ENCODE results near the gene NPRL2.

The NPRL2 gene

DNA sequence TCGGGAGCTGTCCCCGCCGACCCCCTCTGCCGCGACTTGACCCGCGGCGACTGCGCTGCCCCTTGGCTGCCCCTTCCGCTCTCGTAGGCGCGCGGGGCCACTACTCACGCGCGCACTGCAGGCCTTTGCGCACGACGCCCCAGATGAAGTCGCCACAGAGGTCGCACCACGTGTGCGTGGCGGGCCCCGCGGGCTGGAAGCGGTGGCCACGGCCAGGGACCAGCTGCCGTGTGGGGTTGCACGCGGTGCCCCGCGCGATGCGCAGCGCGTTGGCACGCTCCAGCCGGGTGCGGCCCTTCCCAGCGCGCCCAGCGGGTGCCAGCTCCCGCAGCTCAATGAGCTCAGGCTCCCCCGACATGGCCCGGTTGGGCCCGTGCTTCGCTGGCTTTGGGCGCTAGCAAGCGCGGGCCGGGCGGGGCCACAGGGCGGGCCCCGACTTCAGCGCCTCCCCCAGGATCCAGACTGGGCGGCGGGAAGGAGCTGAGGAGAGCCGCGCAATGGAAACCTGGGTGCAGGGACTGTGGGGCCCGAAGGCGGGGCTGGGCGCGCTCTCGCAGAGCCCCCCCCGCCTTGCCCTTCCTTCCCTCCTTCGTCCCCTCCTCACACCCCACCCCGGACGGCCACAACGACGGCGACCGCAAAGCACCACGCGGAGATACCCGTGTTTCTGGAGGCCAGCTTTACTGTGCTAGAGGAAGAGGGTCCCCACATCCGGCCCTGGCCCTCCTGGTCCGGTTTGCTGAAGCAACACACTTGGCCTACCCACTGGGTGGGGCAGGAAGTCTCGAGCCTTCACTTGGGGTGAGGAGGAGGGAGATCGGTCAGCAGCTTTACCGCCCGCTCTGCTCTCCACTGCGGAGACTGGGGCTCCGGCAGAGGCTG is 9.9 kb downstream of the NPRL2 start, which contains the start of gene RASSF1:
Gene RASSF1, minus strand, starts transcription at position 389 of the 882 bp plus-strand sequence. Its CDS starts 31 bp downstream, at position 358.
- H3K9ac ChIP-seq (ENCODE audit: low read length): peak within 1 kb of the TSS; percentile 69
- no peaks in the 10 kb centered on the region for H3K36me3 ChIP-seq (ENCODE audit: control insufficient read depth, insufficient read depth, low read length)
- no peaks in the 10 kb centered on the region for H3K27me3 ChIP-seq (ENCODE audit: control insufficient read depth, insufficient read depth, low read length)
- peak within 1 kb of the TSS; percentile 76 for H3K4me3 ChIP-seq (ENCODE audit: low read length)
- H3K27ac ChIP-seq (ENCODE audit: low read depth, low read length): peak within 1 kb of the TSS; percentile 67
- peaks cover 7% of the 10 kb centered on the region for H3K4me1 ChIP-seq (ENCODE audit: control insufficient read depth, insufficient read depth, low read length)

DNA sequence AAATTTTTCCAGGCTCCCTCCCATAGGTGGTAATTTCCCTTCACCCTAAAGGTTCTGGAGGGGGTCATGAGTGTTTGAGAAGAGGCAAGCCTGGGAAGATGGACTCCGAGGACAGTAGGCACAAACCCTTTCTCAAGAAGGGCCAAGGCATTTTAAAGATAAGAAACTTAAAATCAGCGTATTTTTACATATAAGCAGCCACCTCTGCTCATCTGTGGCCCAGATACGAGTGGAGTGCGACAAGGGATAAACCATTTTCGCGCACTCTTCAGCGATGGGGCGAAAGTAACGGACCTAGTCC is 10.5 kb downstream of the NPRL2 start:
- Histone ChIP-seq H3K4me1 (ENCODE audit: control insufficient read depth, insufficient read depth, low read length) (peaks cover 7% of the 10 kb centered on the region), H3K36me3 (ENCODE audit: control insufficient read depth, insufficient read depth, low read length) (no peaks in the 10 kb centered on the region), H3K27me3 (ENCODE audit: control insufficient read depth, insufficient read depth, low read length) (no peaks in the 10 kb centered on the region), H3K4me3 (ENCODE audit: low read length) (peak overlapping the region; percentile 76), H3K27ac (ENCODE audit: low read depth, low read length) (peak overlapping the region; percentile 67), H3K9ac (ENCODE audit: low read length) (peak overlapping the region; percentile 69)

DNA sequence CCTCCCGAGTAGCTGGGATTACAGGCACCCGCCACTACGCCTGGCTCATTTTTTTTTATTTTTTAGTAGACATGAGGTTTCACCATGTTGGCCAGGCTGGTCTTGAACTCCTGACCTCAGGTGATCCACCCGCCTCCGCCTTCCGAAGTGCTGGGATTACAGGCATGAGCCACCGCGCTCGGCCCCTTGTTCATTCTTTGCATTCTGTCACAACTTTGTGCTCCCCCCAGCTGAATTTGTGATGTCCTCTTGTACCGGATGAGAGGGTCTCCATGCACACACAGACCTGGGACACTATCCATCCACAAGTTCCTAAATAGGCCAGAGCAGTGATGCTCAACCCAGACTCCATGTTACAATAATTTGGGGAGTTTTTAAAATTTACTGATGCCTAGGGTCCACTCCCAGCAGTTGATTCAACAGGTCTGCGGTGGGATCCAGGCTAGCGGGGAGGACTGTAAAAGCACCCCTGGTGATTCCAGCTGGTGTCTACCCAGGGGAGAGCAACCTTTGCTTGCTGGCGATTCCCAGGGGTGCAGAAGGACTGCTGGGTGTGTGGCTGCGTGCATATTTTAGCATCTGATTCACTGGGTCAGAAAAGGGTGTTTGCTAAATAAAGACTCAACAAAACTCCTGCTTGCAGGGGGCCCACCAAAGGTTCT is 11.0 kb downstream of the NPRL2 start:
- Histone ChIP-seq H3K9ac (ENCODE audit: low read length) (peak overlapping the region; percentile 69), H3K4me1 (ENCODE audit: control insufficient read depth, insufficient read depth, low read length) (peaks cover 7% of the 10 kb centered on the region), H3K4me3 (ENCODE audit: low read length) (peak overlapping the region; percentile 76), H3K27me3 (ENCODE audit: control insufficient read depth, insufficient read depth, low read length) (no peaks in the 10 kb centered on the region), H3K27ac (ENCODE audit: low read depth, low read length) (peak overlapping the region; percentile 1), H3K36me3 (ENCODE audit: control insufficient read depth, insufficient read depth, low read length) (no peaks in the 10 kb centered on the region)

DNA sequence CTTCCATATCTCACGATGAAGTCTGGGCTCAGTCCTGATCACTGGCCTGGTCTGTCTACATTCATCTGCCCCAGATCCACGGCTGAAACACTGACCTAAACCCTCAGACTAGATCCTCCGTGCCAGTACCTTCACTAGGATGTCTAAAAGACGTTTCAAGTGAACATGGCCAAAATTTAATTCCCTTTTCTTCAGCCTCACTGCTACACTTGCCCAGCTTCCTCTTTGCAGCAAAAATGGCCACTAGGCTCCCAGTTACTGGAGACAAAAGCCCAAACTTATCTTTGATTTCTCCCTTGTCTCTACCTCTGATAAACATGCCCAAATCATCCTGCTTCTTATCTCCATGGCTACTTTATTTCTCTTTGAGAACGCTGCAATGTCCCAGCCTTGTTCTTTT is 11.6 kb downstream of the NPRL2 start:
- Histone ChIP-seq H3K4me3 (ENCODE audit: low read length) (peak overlapping the region; percentile 45), H3K27me3 (ENCODE audit: control insufficient read depth, insufficient read depth, low read length) (no peaks in the 10 kb centered on the region), H3K4me1 (ENCODE audit: control insufficient read depth, insufficient read depth, low read length) (peaks cover 7% of the 10 kb centered on the region), H3K27ac (ENCODE audit: low read depth, low read length) (peak overlapping the region; percentile 38), H3K9ac (ENCODE audit: low read length) (no peak overlapping the region), H3K36me3 (ENCODE audit: control insufficient read depth, insufficient read depth, low read length) (no peaks in the 10 kb centered on the region)

DNA sequence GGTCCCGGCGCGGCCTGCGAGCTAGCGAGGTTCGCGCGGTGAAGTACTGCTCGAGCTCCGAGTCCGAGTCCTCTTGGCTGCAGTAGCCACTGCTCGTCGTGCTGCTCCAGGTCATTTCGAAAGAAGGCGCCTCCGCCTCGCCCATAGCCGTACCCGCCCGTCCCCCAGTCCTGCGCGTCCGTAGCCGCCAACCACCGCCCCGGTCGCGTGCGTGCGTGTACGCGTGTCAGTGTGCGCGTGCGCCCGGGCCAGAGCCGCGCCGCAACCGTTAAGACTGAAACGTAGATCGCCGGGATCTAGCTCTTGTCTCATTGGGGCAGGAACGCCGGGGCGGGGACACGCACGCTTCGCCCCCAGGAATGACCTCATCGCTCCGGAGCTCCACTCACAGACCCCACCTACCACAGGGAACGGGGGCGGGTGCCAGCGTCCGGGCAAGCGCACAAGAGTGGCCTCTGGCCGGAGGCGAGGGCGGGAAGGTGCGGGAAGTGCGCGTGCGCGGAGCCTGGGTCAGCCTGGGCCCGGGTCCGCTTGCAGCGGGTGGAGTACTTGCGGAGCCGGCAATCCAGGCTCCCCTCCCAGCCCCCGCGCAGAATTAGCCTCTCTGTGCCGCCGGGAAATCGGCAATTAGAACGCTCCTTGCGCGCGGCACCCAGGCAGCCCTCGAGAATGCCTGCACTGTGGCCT is 13.3 kb downstream of the NPRL2 start:
- Histone ChIP-seq H3K4me3 (ENCODE audit: low read length) (peak overlapping the region; percentile 87), H3K9ac (ENCODE audit: low read length) (peak overlapping the region; percentile 85), H3K36me3 (ENCODE audit: control insufficient read depth, insufficient read depth, low read length) (no peaks in the 10 kb centered on the region), H3K4me1 (ENCODE audit: control insufficient read depth, insufficient read depth, low read length) (peaks cover 7% of the 10 kb centered on the region), H3K27me3 (ENCODE audit: control insufficient read depth, insufficient read depth, low read length) (no peaks in the 10 kb centered on the region), H3K27ac (ENCODE audit: low read depth, low read length) (peak overlapping the region; percentile 96)

DNA sequence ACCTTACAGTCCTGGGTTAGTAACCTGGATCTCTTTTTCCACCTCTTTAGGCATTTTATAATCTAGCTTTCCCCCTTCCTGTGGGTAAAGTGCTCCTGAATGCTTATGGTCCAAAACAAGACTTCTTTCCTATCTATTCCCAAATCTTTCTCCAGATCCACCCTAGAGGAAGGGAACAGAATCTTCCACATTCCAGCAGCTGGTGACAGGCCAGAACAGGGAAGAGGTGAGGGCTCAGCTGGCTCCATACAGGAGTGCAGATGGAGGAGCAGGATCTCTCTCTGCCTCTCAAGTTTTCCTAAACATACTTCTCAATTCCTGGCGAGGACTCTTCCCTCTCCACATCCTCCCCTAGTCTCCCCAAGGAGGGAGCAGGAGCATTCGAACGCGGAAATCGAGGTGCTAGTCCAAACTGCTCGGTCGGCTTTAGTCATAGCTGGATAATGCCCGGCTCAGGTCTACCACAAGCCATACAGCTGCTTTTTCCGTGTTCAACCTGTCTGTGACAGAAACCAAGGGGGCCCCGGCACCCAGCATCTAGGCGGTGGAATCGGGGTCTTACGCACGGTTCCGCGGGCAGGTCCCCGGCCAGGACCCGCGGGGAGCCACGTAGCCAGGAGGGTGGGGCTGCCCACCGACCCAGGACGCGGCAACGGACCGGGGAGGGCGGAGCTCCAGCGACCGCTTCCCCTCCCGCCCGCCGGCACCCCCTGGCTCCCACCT is 14.0 kb downstream of the NPRL2 start:
- Histone ChIP-seq H3K27me3 (ENCODE audit: control insufficient read depth, insufficient read depth, low read length) (no peaks in the 10 kb centered on the region), H3K9ac (ENCODE audit: low read length) (peak overlapping the region; percentile 85), H3K4me3 (ENCODE audit: low read length) (peak overlapping the region; percentile 87), H3K27ac (ENCODE audit: low read depth, low read length) (peak overlapping the region; percentile 96), H3K36me3 (ENCODE audit: control insufficient read depth, insufficient read depth, low read length) (no peaks in the 10 kb centered on the region), H3K4me1 (ENCODE audit: control insufficient read depth, insufficient read depth, low read length) (peaks cover 7% of the 10 kb centered on the region)

DNA sequence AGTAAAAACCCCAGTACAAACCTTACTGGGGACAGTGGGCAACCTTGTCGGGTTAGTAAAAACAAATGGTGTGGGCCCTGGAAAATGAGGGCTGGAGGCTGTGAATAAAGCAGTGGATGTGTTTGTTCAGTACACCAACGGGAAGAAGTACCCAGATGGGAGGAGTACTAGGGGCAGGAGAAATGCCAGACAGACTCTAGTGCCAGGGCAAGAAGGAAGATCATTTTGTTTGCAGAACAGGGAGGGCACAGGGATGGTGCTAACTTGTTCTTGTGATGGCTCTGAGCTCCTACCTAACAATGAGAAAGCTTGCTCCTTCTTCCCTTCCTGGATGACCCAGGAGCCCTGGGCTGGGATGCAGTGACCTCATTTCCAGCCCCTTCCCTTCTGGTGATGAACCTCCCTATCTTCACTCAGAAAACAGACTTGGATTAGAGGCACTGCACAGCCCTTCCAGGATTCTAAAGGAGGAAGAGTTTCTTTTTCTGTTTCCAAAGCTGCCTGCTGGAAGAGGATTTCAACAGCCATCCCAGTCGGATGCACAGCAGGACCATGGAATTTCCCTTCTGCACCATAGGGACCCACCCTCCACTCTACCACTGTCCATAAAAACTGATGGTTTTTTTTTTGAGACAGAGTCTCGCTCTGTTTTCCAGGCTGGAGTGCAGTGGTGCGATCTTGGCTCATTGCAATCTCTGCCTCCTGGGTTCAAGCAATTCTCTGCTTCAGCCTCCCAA is 16.1 kb downstream of the NPRL2 start:
- Histone ChIP-seq H3K4me3 (ENCODE audit: low read length) (no peak overlapping the region), H3K36me3 (ENCODE audit: control insufficient read depth, insufficient read depth, low read length) (peaks cover 6% of the 10 kb centered on the region), H3K9ac (ENCODE audit: low read length) (no peak overlapping the region), H3K27me3 (ENCODE audit: control insufficient read depth, insufficient read depth, low read length) (no peaks in the 10 kb centered on the region), H3K4me1 (ENCODE audit: control insufficient read depth, insufficient read depth, low read length) (peaks cover 3% of the 10 kb centered on the region), H3K27ac (ENCODE audit: low read depth, low read length) (no peak overlapping the region)

DNA sequence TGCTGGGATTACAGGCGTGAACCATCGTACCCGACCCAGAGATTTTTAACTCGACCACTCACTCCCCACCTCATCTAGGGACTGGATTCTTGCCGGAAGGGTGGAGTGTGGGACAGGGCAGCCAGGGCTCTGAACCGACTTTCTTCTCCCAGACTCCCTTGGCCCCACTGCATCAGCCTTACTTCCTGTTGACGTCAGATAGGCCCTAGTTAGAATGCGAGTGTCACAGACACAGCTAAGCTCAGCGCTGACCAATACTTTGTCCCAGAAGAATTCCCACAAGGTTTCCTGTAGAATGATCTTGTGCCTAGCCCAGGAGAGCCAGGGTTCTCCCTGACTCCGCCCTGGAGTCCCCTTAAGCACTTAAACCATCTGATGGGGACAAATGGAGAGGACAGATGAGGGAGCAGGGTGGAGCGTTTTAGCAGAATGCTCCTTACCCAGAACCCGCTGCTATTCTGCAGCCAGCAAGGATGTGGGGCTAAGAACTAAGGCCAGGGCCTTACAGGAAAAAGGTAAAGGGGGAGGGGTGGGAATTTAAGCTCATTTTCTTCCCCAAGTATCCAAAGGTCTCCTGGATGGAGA is 16.7 kb downstream of the NPRL2 start:
- no peaks in the 10 kb centered on the region for H3K27me3 ChIP-seq (ENCODE audit: control insufficient read depth, insufficient read depth, low read length)
- H3K4me1 ChIP-seq (ENCODE audit: control insufficient read depth, insufficient read depth, low read length): peaks cover 3% of the 10 kb centered on the region
- H3K27ac ChIP-seq (ENCODE audit: low read depth, low read length): no peak overlapping the region
- no peak overlapping the region for H3K9ac ChIP-seq (ENCODE audit: low read length)
- peaks cover 6% of the 10 kb centered on the region for H3K36me3 ChIP-seq (ENCODE audit: control insufficient read depth, insufficient read depth, low read length)
- no peak overlapping the region for H3K4me3 ChIP-seq (ENCODE audit: low read length)

DNA sequence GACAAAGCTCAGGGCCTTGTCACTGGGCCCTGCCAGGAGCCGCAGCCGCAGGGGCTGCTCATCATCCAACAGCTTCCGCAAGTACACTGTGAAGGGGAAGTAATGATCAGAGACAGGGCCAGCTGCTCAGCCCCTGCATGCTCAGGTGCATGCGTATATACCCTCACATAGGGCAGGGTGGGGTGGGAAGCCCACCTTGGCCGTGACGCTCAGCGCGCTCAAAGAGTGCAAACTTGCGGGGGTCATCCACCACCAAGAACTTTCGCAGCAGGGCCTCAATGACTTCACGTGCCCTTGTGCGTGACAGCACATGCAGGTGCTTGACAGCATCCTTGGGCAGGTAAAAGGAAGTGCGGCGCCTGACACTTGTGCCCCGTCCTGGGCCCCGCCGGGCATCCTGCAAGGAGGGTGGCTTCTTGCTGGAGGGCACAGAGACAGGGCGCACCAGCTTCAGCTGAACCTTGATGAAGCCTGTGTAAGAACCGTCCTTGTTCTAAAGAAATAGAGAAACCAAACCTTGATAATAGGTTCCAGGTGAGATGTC is 19.1 kb downstream of the NPRL2 start:
- no peaks in the 10 kb centered on the region for H3K27me3 ChIP-seq (ENCODE audit: control insufficient read depth, insufficient read depth, low read length)
- H3K9ac ChIP-seq (ENCODE audit: low read length): no peak overlapping the region
- no peak overlapping the region for H3K4me3 ChIP-seq (ENCODE audit: low read length)
- peaks cover 16% of the 10 kb centered on the region for H3K4me1 ChIP-seq (ENCODE audit: control insufficient read depth, insufficient read depth, low read length)
- H3K36me3 ChIP-seq (ENCODE audit: control insufficient read depth, insufficient read depth, low read length): peaks cover 6% of the 10 kb centered on the region
- H3K27ac ChIP-seq (ENCODE audit: low read depth, low read length): no peak overlapping the region

DNA sequence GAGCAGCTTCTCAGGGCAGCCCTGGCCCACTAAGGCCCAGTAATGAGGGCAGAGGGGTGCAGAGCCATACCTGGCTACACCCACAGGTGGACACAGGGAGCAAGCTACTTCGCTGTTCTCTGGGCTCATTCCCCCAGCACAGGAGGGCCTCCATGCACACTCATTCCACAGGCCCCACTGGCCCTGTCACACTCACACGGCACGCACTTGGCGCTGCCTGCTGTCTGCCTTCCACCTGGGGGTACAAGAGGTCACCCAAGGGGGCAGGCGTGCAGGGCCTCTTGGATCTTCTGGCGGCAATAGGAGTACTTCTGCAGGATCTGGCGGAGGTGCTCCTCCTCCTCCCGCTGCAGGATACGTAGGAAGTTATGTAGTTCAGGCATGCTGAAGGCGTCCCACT is 20.2 kb downstream of the NPRL2 start:
- H3K27me3 ChIP-seq (ENCODE audit: control insufficient read depth, insufficient read depth, low read length): no peaks in the 10 kb centered on the region
- H3K4me1 ChIP-seq (ENCODE audit: control insufficient read depth, insufficient read depth, low read length): peaks cover 13% of the 10 kb centered on the region
- H3K27ac ChIP-seq (ENCODE audit: low read depth, low read length): no peak overlapping the region
- H3K9ac ChIP-seq (ENCODE audit: low read length): no peak overlapping the region
- H3K4me3 ChIP-seq (ENCODE audit: low read length): no peak overlapping the region
- peaks cover 12% of the 10 kb centered on the region for H3K36me3 ChIP-seq (ENCODE audit: control insufficient read depth, insufficient read depth, low read length)

All from rectal smooth muscle tissue (tissue), 1 donor.